GM19372 (cell line): ENCODE measurements around the gene MTUS2.

Experiments
- ATAC-seq: cut with Tn5 transposase; IDR thresholded peaks from one replicate; pipeline ENCODE4 v1.9.1; 2021; ENCODE audit warnings: mild to moderate bottlenecking, low read depth, moderate library complexity; ENCODE audit not compliant: unreplicated experiment

The MTUS2 gene

DNA sequence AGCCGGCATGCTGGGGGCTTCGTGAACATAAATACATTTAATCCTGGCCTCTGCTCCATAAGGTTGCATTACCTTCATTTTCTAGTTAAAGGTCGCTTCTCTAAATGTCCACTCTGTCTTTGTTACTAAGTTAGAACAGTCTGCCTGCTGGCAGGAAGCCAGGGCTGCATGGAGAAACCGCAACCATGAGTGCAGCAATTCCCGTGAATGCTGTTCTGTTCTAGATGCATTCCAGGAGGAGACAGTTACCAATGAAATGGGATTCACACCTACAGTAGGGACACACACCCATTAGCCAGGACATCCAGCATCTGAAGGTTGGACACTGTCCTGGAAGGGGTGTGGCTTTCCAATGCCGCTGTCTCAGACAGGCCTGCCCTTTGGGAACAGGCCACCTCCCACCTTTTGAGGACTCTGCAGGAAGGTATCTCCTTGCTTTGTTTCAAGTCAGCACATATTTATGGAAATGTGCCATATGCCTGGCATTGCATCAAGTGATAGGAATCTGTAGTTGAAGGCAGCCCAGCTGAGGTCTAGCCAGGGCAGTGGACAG, 645.7 kb downstream of the MTUS2 start:
- no peak for ATAC-seq

DNA sequence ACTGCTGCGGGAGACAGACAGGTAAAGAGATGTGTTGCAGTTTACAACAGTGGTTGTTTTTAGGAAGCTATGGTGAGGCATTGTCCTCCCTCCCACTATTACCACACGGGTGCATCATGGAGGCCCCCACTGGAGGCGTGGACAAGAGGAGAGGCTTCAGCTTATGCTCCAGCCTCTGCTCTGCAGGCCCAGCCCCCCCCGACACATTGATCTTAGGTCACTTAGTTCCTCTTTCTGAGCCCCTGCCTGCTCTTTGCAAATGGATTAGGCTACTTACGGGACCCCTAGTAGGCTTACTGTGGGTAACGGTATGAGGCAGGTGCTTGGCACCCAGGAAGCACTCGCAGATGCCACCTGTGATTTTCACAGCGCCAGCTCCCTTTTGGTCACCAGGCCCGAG, 651.4 kb downstream of the MTUS2 start:
- ATAC-seq = no peak

GRCh38 chr13:29472332-29472961, 652.3 kb downstream of the MTUS2 start:
- ATAC-seq = no peak

DNA sequence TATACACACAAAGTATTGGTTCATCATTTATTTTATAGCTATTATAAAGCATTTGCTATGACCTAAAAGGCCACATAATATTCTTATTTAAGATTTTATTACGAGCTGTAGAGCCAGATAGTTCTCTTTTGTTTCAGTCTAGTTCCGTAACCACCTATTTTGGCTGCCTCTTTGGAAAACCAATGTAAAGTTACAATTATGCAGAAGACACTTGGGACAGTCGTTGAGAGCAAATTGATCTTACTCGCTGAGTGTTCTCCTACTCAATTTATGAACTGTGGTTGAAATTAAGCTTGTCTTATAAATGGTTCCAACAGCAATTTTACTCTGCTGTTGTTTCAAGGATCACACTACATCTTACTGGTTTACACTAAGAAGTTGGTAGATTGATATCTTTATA, 653.0 kb downstream of the MTUS2 start:
- ATAC-seq = no peak

DNA sequence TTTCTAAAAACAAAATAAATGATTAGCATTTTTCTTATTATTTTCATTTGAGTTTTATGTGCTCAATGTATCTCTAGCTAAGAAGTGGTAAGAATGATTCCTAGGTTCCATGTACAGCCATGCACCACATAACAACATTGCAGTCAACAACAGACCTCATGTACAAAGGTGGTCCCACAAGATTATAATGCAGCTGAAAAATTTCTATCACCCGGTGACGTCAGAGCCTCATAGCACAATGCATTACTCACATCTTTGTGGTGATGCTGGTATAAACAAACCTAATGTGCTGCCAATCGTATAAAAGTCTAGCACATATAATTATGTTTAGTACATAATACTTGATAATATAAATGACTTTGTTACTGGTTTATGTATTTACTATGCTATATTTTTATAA, 654.9 kb downstream of the MTUS2 start:
- ATAC-seq = no peak

DNA sequence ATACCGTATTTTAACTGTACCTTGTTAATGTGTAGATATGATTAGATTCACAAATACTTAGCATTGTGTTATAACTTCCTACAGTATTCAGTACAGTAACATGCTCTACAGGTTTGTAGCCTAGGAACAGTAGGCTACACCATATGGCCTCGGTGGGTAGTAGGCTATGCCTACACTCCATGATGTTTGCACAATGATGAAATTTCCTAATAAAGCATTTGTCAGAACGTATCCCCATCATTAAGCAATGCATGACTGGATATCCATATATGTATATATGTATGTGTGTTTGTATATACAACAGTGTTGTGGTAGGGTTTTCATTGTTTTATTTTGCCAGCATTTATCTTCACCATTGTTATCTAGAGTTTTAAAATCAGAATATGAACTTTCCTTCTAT, 655.9 kb downstream of the MTUS2 start:
- no peak for ATAC-seq

GRCh38 chr13:29479716-29480492, 659.8 kb downstream of the MTUS2 start:
- ATAC-seq = no peak

DNA sequence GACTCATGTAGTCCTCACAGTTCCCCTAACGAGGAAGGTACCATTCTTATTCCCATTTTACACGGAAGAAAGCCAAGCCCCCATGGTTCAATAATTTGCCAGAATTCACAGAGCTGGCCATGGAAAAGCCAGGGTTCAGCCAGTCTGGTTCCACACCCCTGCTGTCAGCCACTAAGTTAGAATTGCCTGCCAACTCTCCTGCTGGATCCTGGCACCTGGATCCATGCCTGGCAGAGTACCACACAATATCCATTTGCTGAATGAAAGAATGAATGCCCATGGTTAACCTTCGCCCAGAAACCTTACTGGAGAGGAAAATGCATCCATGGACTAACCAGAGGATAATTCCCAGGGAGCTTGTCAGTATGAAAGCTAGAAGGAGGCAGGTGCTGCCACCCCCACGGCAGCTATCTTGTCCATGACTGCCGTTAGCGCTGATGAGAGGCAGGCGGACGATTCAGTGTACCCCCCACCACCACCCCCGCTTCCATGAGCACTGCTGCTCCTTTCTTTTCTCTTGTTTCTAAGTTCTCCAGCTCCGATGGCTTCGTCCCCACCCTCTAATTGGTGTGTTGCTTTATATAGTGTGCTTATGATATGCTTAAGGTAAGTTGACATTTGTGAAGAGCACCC, 660.9 kb downstream of the MTUS2 start:
- ATAC-seq = no peak

DNA sequence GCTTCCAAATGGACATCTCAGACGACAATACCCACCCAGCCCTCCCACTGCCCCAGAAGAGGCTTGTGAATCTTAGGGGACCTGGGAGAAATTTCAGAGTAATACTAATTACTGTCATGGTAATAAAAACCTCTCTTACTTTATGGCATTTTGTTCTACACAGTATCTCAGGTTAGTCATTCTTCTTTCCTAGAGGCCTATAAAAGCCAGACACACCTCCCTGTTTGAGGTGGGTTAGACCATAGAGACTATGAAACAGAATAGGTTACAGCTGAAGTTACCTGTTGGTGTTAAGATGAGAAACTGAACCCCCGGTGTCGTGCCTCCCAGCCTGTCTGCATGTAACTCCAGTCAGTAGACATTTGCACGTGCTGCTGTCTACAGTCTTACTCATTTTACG, 661.5 kb downstream of the MTUS2 start:
- ATAC-seq = no peak

GRCh38 chr13:29482504-29482903, 662.4 kb downstream of the MTUS2 start:
- ATAC-seq = no peak

DNA sequence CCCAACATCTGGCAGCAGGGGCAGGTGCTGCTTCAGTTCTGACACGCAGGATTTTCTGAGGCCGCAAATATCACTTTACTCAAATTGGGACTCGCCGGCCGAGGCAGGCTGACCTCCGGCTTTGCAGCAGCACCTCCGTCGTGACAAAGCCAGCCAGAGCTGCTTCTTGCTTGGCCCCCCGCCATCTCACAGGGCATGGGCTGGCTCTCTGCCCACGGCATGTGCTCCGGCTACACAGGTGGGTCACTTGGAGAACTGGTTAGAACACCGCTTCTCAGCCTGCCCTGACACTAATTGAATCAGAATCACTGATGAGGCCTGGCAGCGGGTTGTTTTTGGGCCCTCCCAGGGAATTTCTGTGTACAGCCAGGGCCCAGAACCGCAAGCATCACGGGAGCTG, 663.1 kb downstream of the MTUS2 start:
- ATAC-seq = no peak

GRCh38 chr13:29483623-29484022, 663.5 kb downstream of the MTUS2 start:
- no peak for ATAC-seq

DNA sequence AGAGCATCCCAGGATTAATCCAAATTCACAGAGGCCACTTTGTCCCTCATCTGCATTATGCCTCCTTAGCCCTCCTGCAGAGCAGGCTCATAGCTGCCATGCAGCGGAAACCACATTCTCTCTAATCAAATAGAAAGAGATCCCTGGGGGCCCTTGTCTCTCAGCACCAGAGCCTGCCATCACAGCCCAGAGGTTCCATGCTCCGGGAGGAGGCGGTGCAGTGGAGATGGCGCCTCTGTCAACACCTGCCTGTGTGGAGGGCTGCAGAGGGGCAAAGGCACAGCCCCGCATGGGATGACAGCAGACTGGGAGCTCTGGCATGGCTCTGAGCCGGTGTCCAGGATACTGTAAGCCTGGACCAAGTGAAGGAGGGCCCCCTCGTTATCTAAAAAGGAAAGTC, 664.1 kb downstream of the MTUS2 start:
- no peak for ATAC-seq

GRCh38 chr13:29484796-29485195, 664.7 kb downstream of the MTUS2 start:
- no peak for ATAC-seq

DNA sequence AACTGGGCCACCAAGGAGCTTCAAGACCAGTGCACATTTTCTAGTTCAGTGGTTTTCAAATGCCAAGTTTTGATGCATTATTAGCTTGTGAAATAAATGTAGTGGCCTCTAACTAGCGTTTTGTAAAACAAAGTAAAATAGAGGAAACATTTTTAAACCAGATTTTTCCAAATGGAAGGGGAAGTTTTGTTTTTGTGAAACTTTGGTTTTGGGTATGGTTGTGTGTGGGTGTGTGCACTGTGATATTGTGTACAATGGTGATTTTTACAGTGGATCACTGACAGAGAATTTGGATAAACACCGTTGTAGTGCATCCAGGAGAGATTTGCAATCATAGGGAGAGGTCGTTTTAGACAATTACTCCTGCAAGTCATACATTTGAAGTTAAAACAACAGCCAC, 666.4 kb downstream of the MTUS2 start:
- ATAC-seq = no peak

GRCh38 chr13:29487466-29488454, 667.6 kb downstream of the MTUS2 start:
- ATAC-seq = no peak

GRCh38 chr13:29489650-29490560, 669.8 kb downstream of the MTUS2 start:
- no peak for ATAC-seq

- no peak for ATAC-seq
Observed at GRCh38 chr13:29490561-29490885, 670.4 kb downstream of the MTUS2 start.

- no peak for ATAC-seq
Observed at GRCh38 chr13:29491248-29491647, 671.1 kb downstream of the MTUS2 start.
